Superior temporal gyrus (tissue), 1 donor: ENCODE measurements around the gene PTPRN2.
"Not testable (repeated sequence)": the region's sequence is repeated elsewhere in the genome, so short reads cannot be mapped to it uniquely, and the experiment has no call there.

Experiments used
- DNase-seq: peaks from one replicate; pipeline ENCODE4 v3.0.0-alpha.2; 2016; ENCODE audit errors: extremely low spot score

Gene PTPRN2

DNA sequence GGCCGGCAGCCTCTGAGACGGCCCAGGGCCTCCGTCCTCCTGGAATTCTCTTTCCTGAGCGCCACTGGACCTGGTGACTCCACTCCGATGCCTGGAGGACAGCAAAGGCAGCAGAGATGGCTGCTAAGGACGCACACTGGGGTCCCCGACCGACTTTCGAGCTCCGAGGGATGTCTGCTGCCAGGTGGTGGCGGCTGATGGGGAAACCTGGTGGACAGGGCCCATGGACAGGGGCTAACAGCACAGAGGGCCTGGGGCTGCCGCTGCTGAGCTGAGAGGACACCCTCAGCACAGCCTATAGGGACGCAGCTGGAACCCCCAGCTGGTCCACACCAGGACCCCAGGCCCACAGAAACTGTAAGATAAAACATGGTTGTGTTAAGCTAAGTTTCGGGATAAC lies 884.5 kb downstream of the PTPRN2 start:
- no peak for DNase-seq

DNA sequence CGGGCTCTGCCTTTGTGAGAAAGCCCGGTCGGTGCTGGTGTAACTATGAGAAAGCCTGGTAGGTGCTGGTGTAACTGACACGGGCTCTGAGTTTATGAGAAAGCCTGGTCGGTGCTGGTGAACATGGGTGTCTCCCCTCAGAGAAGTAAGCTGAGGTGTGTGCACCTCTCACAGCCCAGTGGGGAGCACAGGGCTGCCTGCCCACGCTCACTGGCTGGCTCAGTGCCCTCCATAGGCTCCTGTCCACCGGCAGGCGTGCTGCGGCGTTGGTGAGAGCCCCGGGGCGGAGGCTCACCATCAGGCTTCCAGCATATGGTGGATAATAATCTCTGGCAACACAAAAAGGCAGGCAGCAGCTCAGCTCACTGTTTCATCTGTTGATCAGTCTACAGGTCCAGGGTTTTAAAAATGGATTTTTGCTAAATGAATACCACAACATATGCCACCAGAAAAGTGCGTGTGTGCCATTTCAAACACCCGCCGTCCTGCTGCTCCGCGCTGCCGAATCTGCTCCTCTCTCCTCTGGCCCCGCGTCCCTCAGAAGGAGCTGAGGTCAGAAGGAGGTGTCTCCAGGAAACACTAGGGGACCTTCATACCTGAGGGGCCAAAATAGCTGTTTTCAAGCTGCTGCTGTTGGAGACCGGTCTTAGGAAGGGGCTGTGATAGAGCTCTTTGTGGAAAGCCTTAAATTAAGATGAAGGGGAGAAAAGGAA lies 885.2 kb downstream of the PTPRN2 start:
- DNase-seq: no peak

DNA sequence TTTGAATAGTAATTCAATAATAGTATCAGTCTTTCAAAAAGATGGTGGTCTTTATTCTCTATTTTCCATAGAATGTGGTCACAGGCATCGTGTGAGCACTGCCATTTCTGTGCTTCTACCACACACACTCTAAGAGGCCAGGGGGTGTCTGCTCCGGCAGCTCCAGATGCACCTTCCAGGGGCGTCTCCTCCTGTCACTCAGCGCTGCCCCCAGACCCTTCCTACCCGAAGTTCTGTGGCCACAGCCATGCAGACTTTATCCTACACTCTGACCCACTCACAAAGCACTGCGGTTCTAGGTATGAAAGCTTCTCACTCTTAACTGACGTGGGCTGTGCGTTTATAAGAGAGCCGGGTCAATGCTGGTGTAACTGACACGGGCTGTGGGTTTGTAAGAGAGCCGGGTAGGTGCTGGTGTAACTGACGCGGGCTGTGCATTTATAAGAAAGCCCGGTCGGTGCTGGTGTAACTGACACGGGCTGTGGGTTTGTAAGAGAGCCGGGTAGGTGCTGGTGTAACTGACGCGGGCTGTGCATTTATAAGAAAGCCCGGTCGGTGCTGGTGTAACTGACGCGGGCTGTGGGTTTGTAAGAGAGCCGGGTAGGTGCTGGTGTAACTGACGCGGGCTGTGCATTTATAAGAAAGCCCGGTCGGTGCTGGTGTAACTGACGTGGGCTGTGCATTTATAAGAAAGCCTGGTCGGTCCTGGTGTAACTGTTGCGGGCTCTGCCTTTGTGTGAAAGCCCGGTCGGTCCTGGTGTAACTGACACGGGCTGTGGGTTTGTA lies 886.0 kb downstream of the PTPRN2 start:
- not testable (repeated sequence) for DNase-seq

- no peak for DNase-seq
These were observed 887.2 kb downstream of the PTPRN2 start for GRCh38 chr7:157700231-157701005.

DNA sequence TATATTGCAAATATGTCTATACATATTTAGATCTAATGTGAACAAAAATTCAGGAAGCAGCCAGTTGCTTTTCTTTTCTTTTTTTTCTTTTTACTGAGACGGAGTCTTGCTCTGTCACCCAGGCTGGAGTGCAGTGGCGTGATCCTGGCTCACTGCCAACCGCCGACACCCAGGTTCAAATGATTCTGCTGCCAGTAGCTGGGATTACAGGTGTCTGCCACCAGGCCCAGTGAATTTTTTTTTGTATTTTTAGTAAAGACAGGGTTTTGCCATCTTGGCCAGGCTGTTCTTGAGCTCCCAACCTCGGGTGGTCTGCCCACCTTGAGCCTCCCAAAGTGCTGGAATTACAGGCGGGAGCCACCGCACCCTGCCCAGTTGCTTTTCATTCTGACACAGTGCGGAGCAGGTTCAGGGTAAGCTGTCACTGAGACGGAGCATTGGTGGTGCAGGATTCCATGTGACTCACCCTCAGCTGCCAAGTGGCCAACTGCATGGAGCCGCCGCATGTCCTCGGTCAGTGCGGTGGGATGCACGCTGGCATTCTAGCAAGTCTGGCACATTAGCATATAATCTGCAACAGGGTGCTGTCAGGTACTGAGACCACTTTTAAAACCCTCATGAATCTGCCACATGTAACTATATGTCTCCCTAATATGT lies 888.1 kb downstream of the PTPRN2 start:
- no peak for DNase-seq

GRCh38 chr7:157697287-157697686 lies 890.3 kb downstream of the PTPRN2 start:
- not testable (repeated sequence) for DNase-seq

GRCh38 chr7:157695609-157696008 lies 892.0 kb downstream of the PTPRN2 start:
- not testable (repeated sequence) for DNase-seq

DNA sequence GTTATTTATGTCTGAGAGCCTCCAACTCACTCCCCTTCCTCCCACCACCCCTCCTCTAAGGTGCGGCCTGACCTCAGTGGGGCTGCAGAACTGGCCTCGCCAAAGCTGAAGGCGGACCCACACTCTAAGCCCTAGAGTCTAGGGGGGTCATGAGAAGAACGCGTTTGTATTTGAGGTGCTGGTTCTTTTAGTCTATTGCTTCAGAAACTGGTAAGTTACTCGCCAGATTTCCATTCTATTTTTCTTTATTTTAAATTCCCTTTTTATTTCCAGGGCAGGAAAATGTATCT lies 893.3 kb downstream of the PTPRN2 start:
- no peak for DNase-seq

DNA sequence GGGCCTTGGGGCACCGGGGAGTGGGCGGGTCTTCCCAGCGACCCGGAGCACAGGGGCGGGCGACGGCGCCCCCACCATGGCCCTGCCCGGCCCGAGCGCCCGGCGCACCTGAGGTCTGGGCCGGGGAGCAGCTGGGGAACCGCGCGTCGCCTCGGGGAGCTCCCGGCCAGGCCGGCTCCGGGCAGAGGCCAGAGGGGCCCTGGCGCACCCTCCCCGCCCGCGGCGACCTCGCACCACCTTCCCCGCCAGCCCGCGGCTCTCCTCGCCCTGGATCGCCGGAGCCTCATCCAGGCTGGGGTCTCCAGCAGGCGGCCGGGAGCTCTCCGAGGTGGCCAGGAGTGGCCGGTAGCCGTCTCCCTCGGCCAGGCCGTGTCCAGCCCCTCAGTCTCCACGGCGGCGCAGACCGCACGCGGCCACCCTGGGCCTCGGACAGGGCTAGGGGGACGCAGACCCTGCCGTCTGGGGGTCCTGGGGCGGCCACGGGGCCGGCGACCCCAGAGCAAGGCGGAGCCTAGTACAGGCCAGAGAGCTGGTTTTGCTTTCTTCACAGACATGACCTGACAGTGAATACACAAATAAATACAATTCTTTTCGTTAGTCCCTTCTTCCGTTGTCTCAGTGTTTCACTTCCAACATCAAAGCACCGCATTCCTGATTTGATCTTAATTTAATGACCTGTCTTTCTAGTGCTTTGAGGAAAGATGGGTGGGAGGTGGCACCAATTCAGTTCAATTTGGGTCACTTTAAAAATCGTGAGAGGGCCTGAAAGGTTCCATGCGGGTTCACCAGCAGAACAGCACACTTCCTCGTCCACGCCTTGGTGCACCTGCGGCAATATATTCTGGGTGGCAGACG lies 893.9 kb downstream of the PTPRN2 start:
- DNase-seq: no peak

DNA sequence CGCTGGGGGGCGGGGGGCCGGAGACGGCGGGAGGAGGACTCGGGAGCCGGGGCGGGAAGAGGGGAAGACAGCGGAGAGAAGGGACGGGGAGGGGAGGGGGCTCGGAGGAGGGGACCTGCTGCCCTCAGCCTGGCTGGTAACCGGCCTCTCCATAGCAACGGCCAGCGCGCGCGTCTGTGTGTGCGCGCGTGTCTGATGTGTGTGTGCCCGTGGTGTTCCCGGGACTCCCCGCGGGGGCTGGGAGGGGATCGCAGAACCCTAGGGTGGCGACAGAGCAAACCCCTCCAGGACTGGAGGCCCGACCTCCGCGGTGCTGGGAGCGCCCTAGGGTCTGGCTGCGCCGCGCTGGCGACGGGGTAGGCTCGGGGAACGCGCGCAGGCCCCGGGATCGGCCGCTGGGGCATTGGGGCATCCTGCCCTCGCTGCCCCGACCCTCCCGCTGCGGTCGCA lies 894.5 kb downstream of the PTPRN2 start:
- DNase-seq: no peak

DNA sequence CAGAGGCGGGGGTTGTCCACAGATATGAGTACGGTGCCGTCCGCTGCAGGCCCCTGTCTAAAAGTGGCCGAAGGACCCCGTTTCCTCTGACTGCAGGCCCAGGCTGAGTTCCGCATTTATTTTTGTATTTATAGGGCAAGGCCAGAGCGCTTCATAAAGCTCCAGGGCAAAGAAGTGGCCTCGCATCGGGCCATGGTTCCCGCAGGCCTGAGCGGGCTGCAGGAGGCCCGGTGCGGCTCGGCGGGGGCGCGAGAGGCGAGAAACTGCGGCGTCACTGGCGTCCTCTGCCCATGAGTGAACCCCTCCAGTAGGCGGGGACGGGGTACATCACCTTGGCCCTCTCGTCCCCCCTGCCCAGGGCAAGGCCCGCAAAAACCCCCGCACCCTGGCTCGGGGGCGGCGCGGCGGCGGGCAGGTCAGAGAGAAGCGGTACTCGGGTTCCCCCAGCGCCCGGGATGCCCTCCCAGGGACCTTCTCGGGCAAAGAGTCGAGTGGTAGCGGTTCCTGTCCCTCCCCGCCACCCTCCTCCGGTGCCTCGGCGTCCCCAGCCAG lies 895.1 kb downstream of the PTPRN2 start:
- DNase-seq: no peak

DNA sequence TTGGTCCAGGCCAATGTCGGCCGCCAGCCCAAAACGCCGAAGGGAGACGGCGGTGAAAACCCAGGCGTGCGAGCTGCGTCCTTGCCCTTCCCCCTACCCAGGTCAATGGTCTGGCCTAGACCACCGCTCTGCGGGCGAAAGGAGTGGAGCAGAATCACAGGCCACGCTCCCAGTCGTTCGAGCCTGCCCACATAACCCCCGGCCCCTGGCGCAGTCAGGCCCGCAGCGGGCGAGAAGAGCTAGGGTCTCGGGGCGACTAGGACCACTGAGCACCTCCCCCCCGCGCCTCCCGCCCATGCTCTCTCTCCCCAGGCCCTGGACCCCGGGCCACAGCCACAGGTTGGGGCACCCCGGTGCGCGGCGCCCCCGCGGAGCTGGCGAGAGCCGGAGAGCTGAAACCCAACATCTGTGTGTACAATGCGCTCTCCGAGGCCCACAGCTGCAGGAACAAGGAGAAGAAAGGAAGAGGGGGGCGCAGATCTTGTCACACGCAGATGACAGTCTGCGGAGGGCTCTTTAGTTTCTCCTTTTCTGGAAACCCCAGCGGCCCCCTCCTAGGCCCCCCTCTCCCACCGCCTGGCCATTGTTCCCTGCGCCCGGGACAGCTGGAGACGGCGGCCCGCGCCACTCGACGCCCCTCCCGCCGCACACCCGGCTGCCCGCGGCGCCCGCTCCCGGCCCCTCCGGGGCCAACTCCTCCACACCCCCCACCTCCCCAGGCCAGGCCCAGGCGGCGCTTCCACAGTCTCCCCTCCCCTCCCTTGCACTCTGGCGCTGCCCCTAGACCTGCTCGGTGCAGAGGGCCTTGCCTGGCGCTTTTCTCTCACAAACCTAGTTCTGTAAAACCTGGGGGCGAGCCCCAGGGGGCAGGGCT lies 895.8 kb downstream of the PTPRN2 start:
- DNase-seq: no peak

- peak; percentile 51 for DNase-seq
These were observed 896.6 kb downstream of the PTPRN2 start for GRCh38 chr7:157690833-157691585.

DNA sequence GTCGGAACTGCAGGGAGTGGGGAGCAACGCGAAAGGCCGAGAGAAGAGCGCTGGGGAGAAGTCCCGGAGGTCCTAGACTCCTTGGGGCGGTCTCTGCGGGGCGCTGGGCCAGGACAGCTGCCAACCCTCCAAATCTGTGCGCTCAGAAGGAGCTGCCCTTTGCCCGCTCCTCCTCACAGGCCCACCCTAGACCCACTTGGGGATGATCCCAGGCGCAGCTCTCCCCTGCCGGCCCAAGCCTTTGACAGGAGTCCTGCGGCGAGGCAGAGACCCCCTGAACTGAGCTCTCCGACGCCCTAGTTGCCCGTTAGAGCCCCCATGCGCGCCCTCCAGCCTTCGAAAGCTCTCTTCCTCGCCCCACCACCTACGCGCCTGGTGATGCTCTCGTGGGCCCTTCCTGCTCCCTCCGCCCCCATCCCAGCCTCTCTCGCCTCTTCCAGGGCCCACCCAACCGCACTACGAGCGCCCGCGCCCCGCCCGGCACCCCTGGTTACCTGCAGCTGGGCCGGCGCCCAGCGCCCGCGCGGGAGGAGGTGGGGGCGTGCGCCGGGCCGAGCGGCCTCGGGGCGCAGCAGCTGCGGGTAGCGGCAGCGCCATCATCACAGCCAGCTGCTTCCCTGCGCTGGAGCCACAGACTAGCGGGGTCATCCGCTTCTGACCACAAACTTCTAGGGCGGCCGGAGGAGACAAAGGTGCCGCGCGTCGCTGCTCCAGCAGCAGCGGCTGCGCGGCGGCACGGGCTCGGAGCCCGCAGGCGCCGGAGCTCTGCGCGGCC lies 897.4 kb downstream of the PTPRN2 start:
- no peak for DNase-seq

DNA sequence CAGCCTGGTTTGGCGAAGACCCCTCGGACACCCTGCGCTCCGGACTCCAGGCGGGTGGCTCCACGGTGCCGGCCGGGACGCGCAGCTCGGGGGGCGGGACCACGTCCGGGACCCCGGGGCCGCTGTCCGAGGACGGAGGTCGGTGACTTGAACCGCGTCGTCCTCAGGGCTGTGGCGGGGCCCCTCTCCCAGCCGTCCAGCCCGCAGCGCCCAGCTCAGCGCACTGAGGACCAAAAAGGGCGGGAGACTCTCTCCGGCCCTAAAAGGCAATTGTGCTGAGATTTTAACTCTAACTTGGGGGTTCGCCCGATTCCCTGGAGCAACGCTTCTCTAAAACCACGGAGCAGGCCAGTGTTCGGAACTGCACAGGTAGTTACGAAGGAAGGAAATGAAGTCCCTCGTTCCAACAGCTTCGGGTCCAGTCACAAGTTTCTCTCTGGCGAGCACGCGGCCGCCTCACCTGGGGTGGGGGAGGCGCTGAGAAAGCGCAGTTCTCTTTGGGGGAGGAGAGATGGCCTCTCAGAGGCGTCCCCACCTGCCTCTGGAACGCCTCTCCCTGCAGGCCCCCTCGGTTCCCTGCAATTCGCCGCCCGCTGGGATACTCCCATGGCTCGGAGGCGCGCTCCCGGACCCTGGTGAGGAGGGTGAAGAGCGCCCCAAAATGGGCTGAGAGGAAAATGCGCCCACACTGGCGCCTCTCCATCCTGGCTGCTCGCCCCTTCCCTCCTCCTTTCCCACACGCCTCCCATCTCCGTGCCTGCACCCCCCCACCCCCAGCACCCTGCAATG lies 898.2 kb downstream of the PTPRN2 start:
- no peak for DNase-seq

GRCh38 chr7:157688533-157689268 lies 898.9 kb downstream of the PTPRN2 start:
- no peak for DNase-seq
